K562 (cell line): ENCODE results near the gene LSM4. TPM values are rescaled to one million over a fixed set of nuclear protein-coding genes. Genes with fewer than 3 reads are reported as not detected.

Source experiments
- CBFA2T2 ChIP-seq: fragments of 450-650 bp; conservative IDR thresholded peaks from 2 replicates; pipeline ENCODE4 v1.6.1; 2017; ENCODE audit warnings: mild to moderate bottlenecking
- DLX4 ChIP-seq: fragments of 250-450 bp; sonication (Bioruptor Pico); IDR thresholded peaks from 2 replicates; pipeline ENCODE4 v1.6.1; 2021; ENCODE audit warnings: mild to moderate bottlenecking
- FOXO4 ChIP-seq: fragments of 450-650 bp; formaldehyde crosslinking; IDR thresholded peaks from 2 replicates; pipeline ENCODE4 v1.4.0; 2020; ENCODE audit warnings: mild to moderate bottlenecking, moderate library complexity
- FUS ChIP-seq: fragments of 200-400 bp; formaldehyde crosslinking; optimal IDR thresholded peaks from 2 replicates; pipeline ENCODE3; 2017; ENCODE audit warnings: low read depth, low read length
- KLF10 ChIP-seq: fragments of 250-450 bp; sonication (Bioruptor Pico); IDR thresholded peaks from 2 replicates; pipeline ENCODE4 v1.6.1; 2021; ENCODE audit warnings: matching md5 sums
- MEF2D ChIP-seq: conservative IDR thresholded peaks from 2 replicates; pipeline ENCODE4 v1.6.1; 2016; ENCODE audit warnings: low read depth, missing genetic modification characterization, missing compliant biosample characterization
- OTX1 ChIP-seq: fragments of 450-650 bp; formaldehyde crosslinking; IDR thresholded peaks from 2 replicates; pipeline ENCODE4 v1.4.0; 2022; ENCODE audit warnings: mild to moderate bottlenecking
- POLR2AphosphoS2 ChIP-seq: IDR thresholded peaks from 2 replicates; pipeline ENCODE4 v1.6.1; 2012; ENCODE audit warnings: low read length, improper control_type of control experiment
- PRMT5 ChIP-seq: sonication (generic); formaldehyde crosslinking; IDR thresholded peaks from 2 replicates; pipeline ENCODE4 v1.5.0; 2020; ENCODE audit warnings: missing genetic modification reagents
- TEAD1 ChIP-seq, 2 experiments: fragments of 450-650 bp in 1 of 2; sonication (generic) in 1 of 2; formaldehyde crosslinking; IDR thresholded peaks; 2 replicates each; pipeline versions ENCODE4 v1.4.0 to v1.8.0; 2020 to 2022; ENCODE audit warnings: mild to moderate bottlenecking in 2 of 2, missing genetic modification reagents in 1 of 2
- TFAM ChIP-seq: fragments of 250-450 bp; sonication (Bioruptor Pico); conservative IDR thresholded peaks from 2 replicates; pipeline ENCODE4 v1.5.0; 2021; ENCODE audit warnings: mild to moderate bottlenecking, moderate library complexity
- THRAP3 ChIP-seq: fragments of 450-650 bp; IDR thresholded peaks from 2 replicates; pipeline ENCODE4 v1.6.1; 2016; ENCODE audit warnings: mild to moderate bottlenecking, inconsistent platforms, borderline replicate concordance
- TOE1 ChIP-seq, 2 experiments: fragments of 450-650 bp in 1 of 2; sonication (generic) in 1 of 2; formaldehyde crosslinking in 1 of 2; IDR thresholded peaks; 2 replicates each; pipeline versions ENCODE4 v1.7.1 to v1.8.0; 2016 to 2022; ENCODE audit warnings: borderline replicate concordance in 2 of 2, mild to moderate bottlenecking in 2 of 2, antibody characterized with exemption in 1 of 2, inconsistent platforms in 1 of 2, low read depth in 1 of 2, missing genetic modification reagents in 1 of 2, moderate library complexity in 1 of 2
- TSC22D4 ChIP-seq: fragments of 450-650 bp; IDR thresholded peaks from 2 replicates; pipeline ENCODE4 v1.6.1; 2016; ENCODE audit warnings: missing genetic modification characterization, missing biosample characterization, control low read depth
- ZNF23 ChIP-seq: fragments of 250-450 bp; sonication (Bioruptor Pico); IDR thresholded peaks from 2 replicates; pipeline ENCODE4 v1.4.0; 2020; ENCODE audit warnings: mild to moderate bottlenecking
- ZNF232 ChIP-seq: sonication (generic); formaldehyde crosslinking; IDR thresholded peaks from 2 replicates; pipeline ENCODE4 v1.8.0; 2022; ENCODE audit warnings: mild to moderate bottlenecking, missing genetic modification reagents
- ZNF384 ChIP-seq: IDR thresholded peaks from 2 replicates; pipeline ENCODE4 v1.6.1; 2012; ENCODE audit warnings: low read depth, low read length, improper control_type of control experiment
- ZNF41 ChIP-seq: fragments of 250-450 bp; sonication (Bioruptor Pico); conservative IDR thresholded peaks from 2 replicates; pipeline ENCODE4 v1.4.0; 2020; ENCODE audit warnings: mild to moderate bottlenecking
- ZNF436 ChIP-seq: fragments of 250-450, 450-650 bp; sonication (Bioruptor Pico); formaldehyde crosslinking; IDR thresholded peaks from 2 replicates; pipeline ENCODE4 v1.7.0; 2020; ENCODE audit warnings: mild to moderate bottlenecking
- ZNF609 ChIP-seq: sonication (generic); formaldehyde crosslinking; IDR thresholded peaks from 2 replicates; pipeline ENCODE4 v1.8.1; 2023; ENCODE audit warnings: missing genetic modification reagents, mild to moderate bottlenecking, borderline replicate concordance
- polyA plus RNA-seq, 8 experiments: library from polyadenylated mRNA; depleted of rRNA in 4 of 8; stranded (reverse) in 5 of 8; unstranded in 3 of 8; fragments of >200 nt; fragmentation: Nextera tagmentation in 2 of 8; fragmentation: Illumina TruSeq in 1 of 8; extraction: Ambion mirVana in 2 of 8; extraction: Trizol in 1 of 8; gene quantifications; 2 replicates each; pipeline versions ENCODE4 v1.2.1 to v1.2.3, GENCODE V29; 2011 to 2014; ENCODE audit warnings: inconsistent platforms in 1 of 8, missing spikeins in 1 of 8
- total RNA-seq, 7 experiments: library from RNA; depleted of rRNA in 6 of 7; stranded (reverse); fragments of >200 nt in 6 of 7; fragmentation: Illumina TruSeq in 2 of 7; extraction: Trizol in 2 of 7; gene quantifications; 2 replicates each; pipeline versions ENCODE4 v1.2.1 to v1.2.3, GENCODE V29; 2011 to 2021; ENCODE audit warnings: low replicate concordance in 1 of 7

LSM4 gene
- total and polyA plus RNA-seq, 9 of the 15 experiments (the other 6 are each of a cell fraction or from before 2014, with no cell fraction given) = 11.9 to 763 (median 202) TPM

GRCh38 chr19:18279516-18280246 lies 43.2 kb downstream of the LSM4 start (continued):
- no peak for TF ChIP-seq FOXO4 (CRISPR knock-in tag)
- TF ChIP-seq TEAD1 (CRISPR knock-in tag; IDR thresholded peaks at IDR 0.05) = no peak
- no peak for TF ChIP-seq ZNF436 (CRISPR knock-in tag)
- 0 out of 2 replicates have a peak, but pooled peaks have one; percentile 56 for TF ChIP-seq ZNF609 (CRISPR knock-in tag)
- TF ChIP-seq ZNF384 = 0 out of 2 replicates have a peak, but pooled peaks have one; percentile 32
- TF ChIP-seq OTX1 (CRISPR knock-in tag) = 0 out of 2 replicates have a peak, but pooled peaks have one; percentile 38
- no peak for TF ChIP-seq ZNF23
- peak; percentile 50; the same call in 1 of the 2 replicates for TF ChIP-seq TOE1 (IDR thresholded peaks at IDR 0.05; ENCODE audit: borderline replicate concordance)
- TF ChIP-seq TOE1 (CRISPR knock-in tag; IDR thresholded peaks at IDR 0.05; ENCODE audit: borderline replicate concordance, low read depth) = peak; percentile 79; the same call in 1 of the 2 replicates
- no peak for TF ChIP-seq FUS
- no peak for TF ChIP-seq CBFA2T2
- TF ChIP-seq ZNF41 (CRISPR knock-in tag) = no peak
- TF ChIP-seq MEF2D = no peak
- no peak for TF ChIP-seq TSC22D4 (tag)
- no peak for TF ChIP-seq ZNF232 (CRISPR knock-in tag)
- peak; percentile 18; the same call in 1 of the 2 replicates for TF ChIP-seq THRAP3
- TF ChIP-seq PRMT5 (CRISPR knock-in tag) = no peak
- TF ChIP-seq DLX4 (CRISPR knock-in tag) = no peak
- TF ChIP-seq KLF10 (CRISPR knock-in tag) = no peak
- no peak for TF ChIP-seq TFAM (CRISPR knock-in tag)
- peak; percentile 96; the same call in 1 of the 2 replicates for TF ChIP-seq POLR2AphosphoS2
